T-helper 9 cell (primary cell): ENCODE data around the gene ZNF532.

Experiments used
- DNase-seq: peaks from one replicate; pipeline ENCODE4 v3.0.0-alpha.2; 2020

The ZNF532 gene

GRCh38 chr18:58870621-58871020 is 5.9 kb downstream of the ZNF532 start:
- no peak for DNase-seq

- no peak for DNase-seq
Observed at GRCh38 chr18:58871514-58872420, 7.1 kb downstream of the ZNF532 start.

DNA sequence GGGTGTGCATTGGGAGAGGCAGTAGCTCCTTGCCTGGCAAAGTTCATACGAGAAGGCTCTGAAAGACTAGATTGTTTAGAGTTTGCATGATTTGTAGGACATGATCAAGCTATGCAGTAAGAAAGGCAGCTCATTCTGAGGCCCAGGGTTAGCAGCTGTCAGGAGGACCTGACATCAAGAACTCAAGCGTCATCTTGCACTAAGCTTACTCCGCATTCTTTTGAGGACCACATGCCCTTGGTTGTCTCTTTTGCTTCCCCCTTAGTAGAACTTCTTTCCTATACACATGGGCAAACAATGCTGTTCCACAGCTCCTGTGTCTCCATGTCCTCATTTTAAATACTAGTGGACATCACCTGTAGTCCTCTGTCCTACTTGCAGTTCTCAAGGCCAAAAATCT is 14.0 kb downstream of the ZNF532 start:
- DNase-seq, result no peak

DNA sequence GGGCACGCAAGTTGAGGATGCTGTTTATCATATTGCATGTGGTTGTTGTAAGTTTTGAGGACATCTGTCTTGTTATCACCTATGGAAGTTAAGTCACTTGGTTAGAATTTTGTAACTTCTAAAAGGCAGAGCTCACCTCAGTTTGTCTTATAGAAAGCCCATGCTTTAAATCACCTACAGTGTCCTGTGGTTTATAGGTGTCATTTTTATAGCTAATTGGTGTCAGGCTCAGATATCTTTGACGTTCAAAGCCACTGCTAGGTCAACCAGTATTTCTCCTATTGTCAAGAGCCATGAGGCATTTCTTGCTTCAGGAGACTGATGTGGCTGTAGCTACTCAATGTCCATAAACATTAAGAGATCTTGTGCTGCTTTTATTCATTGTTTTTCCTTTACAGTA is 16.8 kb downstream of the ZNF532 start:
- no peak for DNase-seq

DNA sequence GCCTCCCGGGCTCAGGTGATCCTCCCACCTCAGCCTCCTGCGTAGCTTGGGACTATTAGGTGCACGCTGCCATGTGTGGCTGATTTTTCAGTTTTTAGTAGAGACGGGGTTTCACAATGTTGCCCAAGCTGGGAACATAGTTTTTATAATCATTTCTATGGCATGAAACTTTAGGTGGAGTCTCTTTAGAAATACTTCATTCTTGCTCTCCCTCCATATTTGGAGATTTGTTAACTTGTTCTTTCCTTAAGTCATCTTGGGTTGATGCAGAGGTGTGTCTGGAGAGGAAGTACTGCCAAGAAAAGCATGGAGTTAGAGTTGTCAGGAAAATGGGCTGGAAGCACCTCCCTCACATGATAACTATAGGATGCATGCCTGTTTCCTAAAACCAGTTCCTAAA is 17.4 kb downstream of the ZNF532 start:
- no peak for DNase-seq

- DNase-seq, result no peak
Observed at GRCh38 chr18:58882686-58883085, 18.0 kb downstream of the ZNF532 start.

DNA sequence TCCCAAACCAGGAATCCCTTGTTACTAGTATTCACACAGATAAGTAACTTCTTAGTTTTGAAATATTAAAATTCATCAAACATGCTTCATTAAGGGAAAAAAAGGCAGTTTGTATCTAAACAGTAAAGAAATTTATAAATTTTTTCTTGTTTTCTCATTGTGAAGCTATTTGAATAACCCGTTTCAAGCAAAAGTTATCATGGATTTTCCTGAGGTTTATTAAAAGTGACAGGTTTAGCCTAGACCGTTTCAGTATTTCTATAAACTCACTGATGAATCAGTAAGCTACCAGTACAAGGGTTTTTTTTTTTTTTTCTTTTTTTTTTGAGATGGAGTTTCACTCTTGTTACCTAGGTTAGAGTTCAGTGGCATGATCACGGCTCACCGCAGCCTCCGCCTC is 20.0 kb downstream of the ZNF532 start:
- no peak for DNase-seq

DNA sequence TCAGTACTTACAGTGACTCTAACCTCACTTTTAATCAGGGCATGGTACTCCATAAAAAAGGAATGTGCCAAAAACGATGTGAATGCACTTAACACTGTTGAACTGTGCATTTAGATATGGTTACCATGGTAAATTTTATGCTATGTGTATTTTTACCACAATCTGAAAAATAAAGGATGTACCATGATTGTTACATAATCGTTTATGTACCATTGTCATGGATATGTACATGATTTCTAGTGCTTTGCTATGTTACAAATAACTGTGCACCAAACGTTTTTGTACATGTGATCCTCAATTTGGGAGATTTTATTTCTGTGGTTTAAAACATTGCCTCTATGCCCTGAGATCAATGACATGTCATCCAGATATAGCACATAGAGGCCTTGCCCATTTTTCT is 21.8 kb downstream of the ZNF532 start:
- DNase-seq, result no peak

DNA sequence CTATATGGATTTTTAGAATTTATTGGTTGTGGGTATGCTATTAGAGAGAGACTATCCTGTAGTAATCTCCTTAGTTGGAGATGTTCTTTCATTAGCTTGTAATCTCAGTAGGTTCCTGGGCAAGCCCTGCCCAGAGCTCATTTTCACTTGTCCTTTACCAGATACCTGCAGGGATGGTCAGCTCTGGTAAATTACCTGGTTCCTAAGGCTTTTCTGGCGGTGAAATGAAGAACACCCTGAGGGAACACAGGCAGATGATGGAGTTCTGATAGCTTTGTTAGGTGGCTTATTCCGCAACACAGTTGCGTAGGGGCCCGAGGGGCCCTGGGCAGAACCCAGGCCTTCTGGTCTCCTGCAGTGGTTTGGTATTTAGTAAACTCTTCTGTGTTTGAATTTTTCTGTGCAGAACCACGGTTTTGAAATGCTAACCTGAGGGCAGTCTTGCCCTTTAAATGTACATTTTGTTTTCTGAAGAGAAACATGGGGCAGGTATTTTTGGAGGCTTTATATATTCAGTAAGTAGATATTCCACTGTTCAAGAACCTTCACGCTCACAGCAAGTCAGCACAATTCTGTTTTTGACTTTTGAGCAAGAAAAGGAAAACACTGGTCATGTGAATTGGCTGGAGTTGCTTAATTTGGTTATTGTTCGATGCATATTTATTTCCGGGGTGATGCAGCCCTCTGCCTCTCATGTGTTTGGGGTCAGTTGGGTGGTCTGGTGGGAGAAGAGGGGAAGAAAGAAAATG is 22.4 kb downstream of the ZNF532 start:
- DNase-seq, result no peak

GRCh38 chr18:58887613-58887963 is 22.9 kb downstream of the ZNF532 start:
- no peak for DNase-seq

DNA sequence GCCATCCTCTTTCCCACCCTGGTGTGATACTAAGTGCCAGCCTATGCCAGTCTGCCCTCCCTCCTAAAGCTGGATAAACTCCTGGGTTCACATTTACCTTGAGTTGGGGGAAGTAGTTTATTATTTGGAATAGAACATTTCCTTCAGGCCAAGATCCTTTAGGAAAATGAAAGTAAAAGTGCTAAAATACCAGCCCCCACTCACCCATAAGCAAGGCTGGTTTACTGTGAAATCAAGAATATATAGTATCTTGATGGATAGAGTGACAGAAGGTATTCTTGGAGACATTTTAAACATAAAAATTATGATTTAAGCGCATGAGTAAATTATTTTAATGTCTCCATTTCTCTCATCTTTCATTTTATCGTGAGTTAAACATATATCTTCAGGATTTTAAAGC is 27.1 kb downstream of the ZNF532 start:
- no peak for DNase-seq

DNA sequence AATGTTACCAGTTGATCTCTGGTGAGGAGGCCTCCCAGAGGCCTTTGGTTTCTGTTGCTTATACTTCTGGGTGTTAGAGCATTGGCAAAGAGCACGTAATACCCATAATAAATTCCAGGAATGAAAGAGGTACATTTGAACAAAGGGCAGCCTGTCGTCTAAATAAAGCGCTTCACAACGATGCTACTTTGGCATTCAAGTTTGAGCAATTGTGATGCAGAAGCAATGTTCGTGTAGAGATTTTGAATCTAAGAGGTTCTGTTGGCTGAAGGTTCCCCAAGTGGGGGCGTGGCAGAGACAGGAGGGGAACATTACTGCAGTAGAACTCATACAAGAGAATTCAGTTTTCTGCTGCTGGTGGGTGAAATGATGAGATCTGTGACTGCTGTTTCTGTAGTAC is 27.8 kb downstream of the ZNF532 start:
- no peak for DNase-seq

- no peak for DNase-seq
Observed at GRCh38 chr18:58893388-58894099, 28.9 kb downstream of the ZNF532 start.

GRCh38 chr18:58894930-58895329 is 30.3 kb downstream of the ZNF532 start:
- no peak for DNase-seq

DNA sequence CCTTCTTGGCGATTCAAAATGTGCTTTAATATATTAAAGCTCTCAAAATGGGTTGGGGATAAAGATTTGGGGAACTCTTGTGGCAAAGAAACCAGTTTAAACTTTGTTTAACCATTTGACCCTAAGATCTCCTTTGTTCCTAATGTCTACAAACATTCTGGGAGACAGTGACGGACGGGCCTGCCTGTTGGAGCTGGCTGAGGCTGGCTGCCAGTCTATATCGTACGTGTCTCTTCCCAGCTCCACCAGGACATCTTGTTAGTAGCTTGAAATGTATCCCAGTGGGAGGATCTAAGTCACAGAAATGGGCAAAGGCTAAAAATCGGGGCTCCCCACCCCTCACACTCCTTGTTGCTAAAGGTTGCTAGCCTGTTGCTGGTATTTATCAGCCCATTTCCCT is 30.7 kb downstream of the ZNF532 start:
- DNase-seq, result no peak

DNA sequence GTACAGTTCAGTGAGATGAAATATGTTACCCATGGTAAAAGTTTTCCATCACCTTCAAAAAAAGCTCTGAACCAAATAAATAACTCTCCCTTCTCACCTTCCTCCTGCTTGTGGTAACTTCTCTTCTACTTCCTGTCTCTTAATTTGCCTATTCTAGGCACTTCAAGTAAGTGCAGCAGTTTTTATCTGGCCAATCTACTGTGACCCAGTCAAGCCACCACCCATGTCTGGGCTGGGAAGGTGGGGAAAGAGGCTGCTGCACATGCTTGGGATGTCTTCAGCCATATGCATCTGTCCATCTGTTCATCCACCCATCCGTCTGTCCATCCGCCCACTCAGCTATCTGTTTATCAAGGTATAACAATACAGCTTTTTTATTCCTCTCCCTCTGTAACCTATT is 31.6 kb downstream of the ZNF532 start:
- no peak for DNase-seq

GRCh38 chr18:58896734-58897508 is 32.2 kb downstream of the ZNF532 start:
- DNase-seq, result no peak

DNA sequence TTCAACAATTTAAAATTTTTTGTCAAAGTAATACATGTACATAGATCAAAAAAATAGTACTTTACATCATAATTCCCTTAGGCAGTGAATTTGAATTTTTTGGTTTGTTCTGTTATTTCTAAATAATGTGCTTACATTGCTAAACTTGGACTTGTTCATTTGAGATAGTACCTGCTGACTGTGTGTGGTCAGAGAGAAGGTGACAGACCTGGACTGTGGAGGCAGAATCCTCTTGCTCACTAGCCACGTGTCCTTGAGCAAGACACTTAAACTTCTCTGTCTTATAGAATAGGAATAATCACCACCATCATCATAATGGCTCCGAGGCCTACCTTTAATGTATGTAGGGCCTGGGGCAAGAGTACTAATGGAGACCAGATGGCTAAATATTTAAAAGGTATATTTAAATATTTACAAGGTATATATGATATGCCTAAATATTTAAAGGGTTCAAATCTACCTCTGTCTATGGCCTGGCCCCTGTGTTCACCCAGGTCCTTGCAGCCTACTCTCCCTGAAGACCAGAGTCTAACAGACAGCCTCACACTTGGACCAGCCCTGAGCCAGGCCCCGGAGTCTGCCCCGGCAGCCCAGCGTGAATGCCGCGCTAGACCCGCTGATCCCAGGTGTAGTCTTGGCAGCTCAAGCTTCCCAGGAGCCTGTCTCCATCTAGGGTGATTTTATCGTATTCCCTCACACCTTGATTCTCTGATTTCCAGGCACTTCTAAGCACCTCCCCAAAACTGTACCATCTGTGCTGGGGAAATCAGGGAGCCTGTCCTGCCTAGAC is 33.5 kb downstream of the ZNF532 start:
- DNase-seq, result no peak

GRCh38 chr18:58900015-58900649 is 35.5 kb downstream of the ZNF532 start:
- no peak for DNase-seq

DNA sequence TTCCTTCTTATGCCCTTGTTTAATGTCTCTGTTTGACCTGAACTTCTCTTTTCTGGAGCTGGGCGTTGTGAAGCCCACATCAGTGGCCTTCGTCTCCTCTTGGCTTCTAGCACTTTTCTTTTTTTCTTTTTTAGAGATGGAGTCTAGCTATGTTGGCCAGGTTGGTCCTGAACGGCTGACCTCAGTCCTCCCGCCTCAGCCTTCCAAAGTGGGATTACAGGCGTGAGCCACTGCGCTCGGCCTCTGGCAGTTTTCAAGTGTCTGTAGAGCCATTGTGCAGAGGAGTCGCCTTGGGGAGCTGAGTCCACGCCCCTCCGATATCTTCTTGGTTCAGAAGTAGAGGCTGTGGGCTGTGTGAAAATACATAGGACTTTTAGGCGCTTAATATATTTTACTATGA is 36.5 kb downstream of the ZNF532 start:
- no peak for DNase-seq

DNA sequence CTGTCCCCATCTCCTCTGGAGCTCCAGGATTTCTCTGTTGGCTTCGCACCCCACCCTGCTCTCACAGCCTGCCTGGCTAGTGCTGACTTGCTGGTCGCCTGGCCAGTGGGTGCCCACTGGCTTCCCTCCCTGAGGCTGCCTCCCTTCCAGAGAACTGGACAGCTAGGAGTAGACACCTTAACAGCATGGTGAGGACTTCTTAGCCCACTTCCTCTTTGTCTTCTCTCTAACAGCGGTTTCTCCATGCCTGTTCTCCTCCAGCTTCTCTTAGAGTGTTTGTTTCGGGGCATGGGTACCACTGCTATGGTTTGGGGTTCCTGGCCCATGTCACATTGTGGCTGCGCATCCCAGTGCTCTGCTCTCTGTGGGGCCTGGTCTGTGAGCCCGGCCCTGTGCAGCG is 37.1 kb downstream of the ZNF532 start:
- no peak for DNase-seq

DNA sequence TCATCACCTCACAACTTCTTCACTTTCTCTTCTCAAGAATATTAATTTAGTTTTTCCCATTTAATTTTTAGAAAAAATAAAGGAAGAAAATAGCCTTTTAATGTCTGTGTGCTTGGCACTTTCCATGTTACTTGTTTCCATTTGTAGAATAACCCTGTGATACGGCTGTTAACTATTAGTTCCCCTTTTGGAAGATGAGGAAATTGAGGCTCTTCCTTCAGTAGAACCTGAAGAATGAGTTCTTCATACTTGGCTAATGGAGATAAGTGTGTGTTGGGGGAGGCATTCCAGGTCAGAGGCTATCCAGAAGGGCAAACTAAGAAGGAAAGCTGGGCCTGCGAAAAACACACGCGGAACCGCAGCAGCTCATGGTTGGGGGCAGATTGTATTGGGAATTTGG is 38.3 kb downstream of the ZNF532 start:
- DNase-seq, result no peak
